Measurements from ENCODE around the gene FPGT.

GRCh38 chr1:74180490-74180889 is 17.6 kb upstream of the FPGT start:
- TF ChIP-seq CTCF (conservative IDR thresholded peaks at IDR 0.05 in 1 of 2, IDR thresholded peaks at IDR 0.05 in 1 of 2; ENCODE audit: low read depth in 1 of 2, low read length in 2 of 2) (no peak), EZH2 (IDR thresholded peaks at IDR 0.05; ENCODE audit: low read length, missing control alignments) (no peak)
